BJ (cell line): Measurements from ENCODE around the gene ZDBF2. TPM values are rescaled to one million over a fixed set of nuclear protein-coding genes. Genes with fewer than 3 reads are reported as not detected.

Experiments used
- CTCF ChIA-PET: fragments of 350-600 bp; formaldehyde crosslinking; extraction: SDS; loops from one replicate; lab custom pipeline; 2021; ENCODE audit warnings: antibody characterized with exemption, inconsistent platforms; lab: Yijun Ruan, JAX
- POLR2A ChIA-PET: fragments of 300-600 bp; sonication (Branson Sonifier 250); formaldehyde crosslinking; extraction: SDS; loops from one replicate; lab custom pipeline; 2021; ENCODE audit warnings: antibody characterized with exemption; lab: Charles Lee
- DNase-seq: peaks from one replicate; pipeline ENCODE4 v3.0.0-alpha.2; 2011; ENCODE audit warnings: low read depth
- H3K27me3 ChIP-seq: 2 replicates; pipeline ENCODE4 v1.6.0; 2011; ENCODE audit warnings: low read length; ENCODE audit not compliant: control insufficient read depth, insufficient read depth
- H3K36me3 ChIP-seq: 2 replicates; pipeline ENCODE4 v1.5.1; 2011; ENCODE audit warnings: low read length; ENCODE audit not compliant: control insufficient read depth, insufficient read depth
- H3K4me3 ChIP-seq: 2 replicates; pipeline ENCODE4 v1.5.1; 2011; ENCODE audit warnings: low read depth, mild to moderate bottlenecking, control low read depth, low read length
- CTCF ChIP-seq: IDR thresholded peaks from 2 replicates; pipeline ENCODE4 v1.5.1; 2011; ENCODE audit warnings: low read depth, mild to moderate bottlenecking, control low read depth, inconsistent platforms, low read length, moderate library complexity; ENCODE audit not compliant: insufficient read depth
- polyA plus RNA-seq: library from polyadenylated mRNA; depleted of rRNA; stranded (reverse); fragments of >200 nt; gene quantifications from 2 replicates; pipeline ENCODE4 v1.2.3, GENCODE V29; 2011

Gene ZDBF2
- polyA plus RNA-seq, 1 experiment = 2.5 TPM

GRCh38 chr2:206231669-206232286, 42.7 kb upstream of the ZDBF2 start:
- CTCF ChIA-PET = interaction anchor here (1.2 kb wide), 1 partner anchor 68 kb away, joined by 4 read pairs; no protein-coding TSS in a partner anchor
- POLR2A ChIA-PET = no interaction called here

GRCh38 chr2:206232287-206233035, 42.0 kb upstream of the ZDBF2 start:
- Histone ChIP-seq H3K4me3 (no peak overlapping the region), H3K36me3 (no peaks in the 10 kb centered on the region), H3K27me3 (no peaks in the 10 kb centered on the region)
- CTCF ChIA-PET = interaction anchor here (1.2 kb wide), 1 partner anchor 68 kb away, joined by 4 read pairs; no protein-coding TSS in a partner anchor
- TF ChIP-seq CTCF = no peak
- POLR2A ChIA-PET = no interaction called here
- no peak for DNase-seq

More at GRCh38 chr2:206231669-206232286, 42.7 kb upstream of the ZDBF2 start:
- H3K27me3 ChIP-seq = no peaks in the 10 kb centered on the region
- no peak overlapping the region for H3K4me3 ChIP-seq
- TF ChIP-seq CTCF = no peak
- H3K36me3 ChIP-seq = no peaks in the 10 kb centered on the region
- DNase-seq = no peak

- H3K27me3 ChIP-seq = no peaks in the 10 kb centered on the region
- ChIA-PET CTCF (interaction anchor here (0.6 kb wide), 1 partner anchor 16 kb away, joined by 3 read pairs; no protein-coding TSS in a partner anchor), POLR2A (no interaction called here)
- H3K36me3 ChIP-seq = no peaks in the 10 kb centered on the region
- H3K4me3 ChIP-seq = no peak overlapping the region
- no peak for DNase-seq
- no peak for TF ChIP-seq CTCF
Observed at GRCh38 chr2:206239157-206239556, 35.3 kb upstream of the ZDBF2 start.

- no peak overlapping the region for H3K4me3 ChIP-seq
- POLR2A ChIA-PET = no interaction called here
- H3K27me3 ChIP-seq = no peaks in the 10 kb centered on the region
- H3K36me3 ChIP-seq = no peaks in the 10 kb centered on the region
- DNase-seq = no peak
- no peak for TF ChIP-seq CTCF
- CTCF ChIA-PET = interaction anchor here (0.6 kb wide), 1 partner anchor 23 kb away, joined by 3 read pairs; no protein-coding TSS in a partner anchor
Observed at GRCh38 chr2:206240327-206240726, 34.1 kb upstream of the ZDBF2 start.

GRCh38 chr2:206241736-206242135, 32.7 kb upstream of the ZDBF2 start:
- no peak for DNase-seq
- POLR2A ChIA-PET = no interaction called here
- CTCF ChIA-PET = no interaction called here
- Histone ChIP-seq H3K36me3 (no peaks in the 10 kb centered on the region), H3K4me3 (no peak overlapping the region), H3K27me3 (no peaks in the 10 kb centered on the region)
- no peak for TF ChIP-seq CTCF
